ENCODE data around the gene IKZF2. TPM values are rescaled to one million over a fixed set of nuclear protein-coding genes. Genes with fewer than 3 reads are reported as not detected.

Gene IKZF2
- total RNA-seq, 1 donor from 2014 or later = 3.9 TPM

GRCh38 chr2:212979799-212980198 lies 171.6 kb downstream of the IKZF2 start:
- H3K27me3 ChIP-seq = no peaks in the 10 kb centered on the region
- H3K4me1 ChIP-seq = no peaks in the 10 kb centered on the region
- H3K36me3 ChIP-seq = no peaks in the 10 kb centered on the region
- no peak overlapping the region for H3K27ac ChIP-seq
- no peak overlapping the region for H3K4me3 ChIP-seq
- intact Hi-C loops (cut with DNase I) = no loop called here
- no peak for TF ChIP-seq CTCF (IDR thresholded peaks at IDR 0.05)
- H3K9me3 ChIP-seq = no peaks in the 10 kb centered on the region
- DNase-seq (ENCODE audit: low spot score in 2 of 2) = no peak

- Histone ChIP-seq H3K9me3 (no peaks in the 10 kb centered on the region), H3K27me3 (no peaks in the 10 kb centered on the region), H3K27ac (no peak overlapping the region), H3K36me3 (no peaks in the 10 kb centered on the region), H3K4me3 (no peak overlapping the region), H3K4me1 (no peaks in the 10 kb centered on the region)
- intact Hi-C loops (cut with DNase I) = no loop called here
- no peak for TF ChIP-seq CTCF (IDR thresholded peaks at IDR 0.05)
- DNase-seq (ENCODE audit: low spot score in 2 of 2) = no peak
Measured at GRCh38 chr2:212979046-212979612, 172.3 kb downstream of the IKZF2 start.

- H3K4me3 ChIP-seq = no peak overlapping the region
- intact Hi-C loops (cut with DNase I) = no loop called here
- H3K9me3 ChIP-seq = no peaks in the 10 kb centered on the region
- H3K4me1 ChIP-seq = no peaks in the 10 kb centered on the region
- no peak for TF ChIP-seq CTCF (IDR thresholded peaks at IDR 0.05)
- no peak for DNase-seq (ENCODE audit: low spot score in 2 of 2)
- no peak overlapping the region for H3K27ac ChIP-seq
- H3K36me3 ChIP-seq = no peaks in the 10 kb centered on the region
- H3K27me3 ChIP-seq = no peaks in the 10 kb centered on the region
Measured at GRCh38 chr2:212977152-212977551, 174.3 kb downstream of the IKZF2 start.

DNA sequence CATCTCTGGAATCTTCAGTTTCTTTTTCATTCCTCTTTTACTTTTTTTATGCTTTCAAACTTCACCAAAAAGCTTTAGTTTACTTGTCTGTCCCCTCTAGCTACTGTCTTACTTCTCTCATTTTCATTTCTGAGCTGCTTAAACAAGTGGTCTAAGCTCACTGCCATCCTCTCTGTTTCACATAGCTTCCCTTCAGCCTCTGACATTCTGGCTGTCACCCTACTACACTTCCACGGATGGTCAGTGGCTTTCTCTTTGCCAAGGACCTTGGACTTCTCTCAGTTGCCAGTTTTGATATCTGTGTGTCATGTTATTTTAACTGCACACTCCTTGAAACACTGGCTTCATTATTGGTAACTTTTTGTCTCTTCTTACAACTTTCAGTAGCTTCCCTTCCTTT lies 176.1 kb downstream of the IKZF2 start:
- Histone ChIP-seq H3K36me3 (no peaks in the 10 kb centered on the region), H3K9me3 (no peaks in the 10 kb centered on the region), H3K4me1 (no peaks in the 10 kb centered on the region), H3K27ac (no peak overlapping the region), H3K4me3 (no peak overlapping the region), H3K27me3 (no peaks in the 10 kb centered on the region)
- intact Hi-C loops (cut with DNase I) = no loop called here
- DNase-seq (ENCODE audit: low spot score in 2 of 2) = no peak
- TF ChIP-seq CTCF (IDR thresholded peaks at IDR 0.05) = no peak

GRCh38 chr2:212974692-212975091 lies 176.7 kb downstream of the IKZF2 start:
- intact Hi-C loops (cut with DNase I) = no loop called here
- no peaks in the 10 kb centered on the region for H3K36me3 ChIP-seq
- TF ChIP-seq CTCF (IDR thresholded peaks at IDR 0.05) = no peak
- H3K27me3 ChIP-seq = no peaks in the 10 kb centered on the region
- no peak overlapping the region for H3K27ac ChIP-seq
- no peaks in the 10 kb centered on the region for H3K4me1 ChIP-seq
- no peaks in the 10 kb centered on the region for H3K9me3 ChIP-seq
- no peak for DNase-seq (ENCODE audit: low spot score in 2 of 2)
- H3K4me3 ChIP-seq = no peak overlapping the region

- H3K4me3 ChIP-seq = no peak overlapping the region
- no peaks in the 10 kb centered on the region for H3K4me1 ChIP-seq
- H3K27me3 ChIP-seq = no peaks in the 10 kb centered on the region
- H3K36me3 ChIP-seq = no peaks in the 10 kb centered on the region
- intact Hi-C loops (cut with DNase I) = no loop called here
- no peaks in the 10 kb centered on the region for H3K9me3 ChIP-seq
- no peak overlapping the region for H3K27ac ChIP-seq
- DNase-seq (ENCODE audit: low spot score in 2 of 2) = no peak
- TF ChIP-seq CTCF (IDR thresholded peaks at IDR 0.05) = no peak
Measured at GRCh38 chr2:212973347-212973746, 178.1 kb downstream of the IKZF2 start.
